ENCODE measurements around the gene APBB1IP. TPM values are rescaled to one million over a fixed set of nuclear protein-coding genes. Genes with fewer than 3 reads are reported as not detected.

The APBB1IP gene
- total RNA-seq, 2 experiments from 2014 or later = 44.5 to 45.6 TPM

- peaks cover 2% of the 10 kb centered on the region for H3K4me1 ChIP-seq (ENCODE audit: insufficient read depth, low read length)
- ChIA-PET CTCF (interaction anchor here (0.6 to 1.4 kb wide), 3 partner anchors 14 to 199 kb away, joined by 3 to 8 read pairs (median 3); no protein-coding TSS in a partner anchor), POLR2A (no interaction called here)
- peak overlapping the region; percentile 24 for H3K27ac Mint-ChIP-seq
- no peak overlapping the region for H3K4me3 Mint-ChIP-seq
- H3K9me3 Mint-ChIP-seq = no peaks in the 10 kb centered on the region
- H3K4me3 ChIP-seq (ENCODE audit: low read length) = no peak overlapping the region
- H3K27me3 ChIP-seq (ENCODE audit: control insufficient read depth in 1 of 2, insufficient read depth in 2 of 2, low read length in 2 of 2) = no peaks in the 10 kb centered on the region
- peaks cover 81% of the 10 kb centered on the region for H3K36me3 ChIP-seq (ENCODE audit: insufficient read depth, low read length)
- intact Hi-C loops (cut with DNase I, micrococcal nuclease) = no loop called here
- H3K4me1 Mint-ChIP-seq (ENCODE audit: low read depth) = peaks cover 6% of the 10 kb centered on the region
- DNase-seq (peak in 3 of 14 experiments; percentile 19 to 34 (median 27)), ATAC-seq (ENCODE audit: poor library complexity) (no peak)
- H3K27me3 Mint-ChIP-seq = no peaks in the 10 kb centered on the region
- TF ChIP-seq CTCF (IDR thresholded peaks at IDR 0.05) = peak; percentile 20
- no peaks in the 10 kb centered on the region for H3K9me3 ChIP-seq (ENCODE audit: control insufficient read depth in 1 of 2, insufficient read depth in 1 of 2, low read length in 2 of 2)
- no peak overlapping the region for H3K27ac ChIP-seq (ENCODE audit: low read depth in 1 of 2, low read length in 2 of 2)
- H3K36me3 Mint-ChIP-seq (ENCODE audit: low read depth) = peaks cover 77% of the 10 kb centered on the region
Measured at GRCh38 chr10:26534384-26534783, 96.2 kb downstream of the APBB1IP start.

- CTCF ChIA-PET = no interaction called here
- POLR2A ChIA-PET = no interaction called here
- Mint-ChIP-seq H3K4me3 (no peak overlapping the region), H3K27me3 (no peaks in the 10 kb centered on the region), H3K9me3 (no peaks in the 10 kb centered on the region), H3K36me3 (ENCODE audit: low read depth) (peaks cover 94% of the 10 kb centered on the region), H3K4me1 (ENCODE audit: low read depth) (peaks cover 8% of the 10 kb centered on the region), H3K27ac (peak overlapping the region; percentile 77)
- no peak for TF ChIP-seq CTCF (IDR thresholded peaks at IDR 0.05)
- no peak for ATAC-seq (ENCODE audit: poor library complexity)
- H3K27me3 ChIP-seq (ENCODE audit: control insufficient read depth in 1 of 2, insufficient read depth in 2 of 2, low read length in 2 of 2) = no peaks in the 10 kb centered on the region
- H3K9me3 ChIP-seq (ENCODE audit: control insufficient read depth in 1 of 2, insufficient read depth in 1 of 2, low read length in 2 of 2) = no peaks in the 10 kb centered on the region
- peaks cover 81% of the 10 kb centered on the region for H3K36me3 ChIP-seq (ENCODE audit: insufficient read depth, low read length)
- intact Hi-C loops (cut with DNase I, micrococcal nuclease) = loop anchor here in 1 of 2 experiments (5.0 kb wide), 1 partner anchor 93 kb away; no protein-coding TSS in a partner anchor
- no peak overlapping the region for H3K4me3 ChIP-seq (ENCODE audit: low read length)
- no peak overlapping the region for H3K27ac ChIP-seq (ENCODE audit: low read depth in 1 of 2, low read length in 2 of 2)
- H3K4me1 ChIP-seq (ENCODE audit: insufficient read depth, low read length) = peaks cover 14% of the 10 kb centered on the region
- peak in 3 of 14 experiments; percentile 16 to 26 (median 22) for DNase-seq
Measured at GRCh38 chr10:26540601-26541000, 102.5 kb downstream of the APBB1IP start.

GRCh38 chr10:26543567-26544306, 105.6 kb downstream of the APBB1IP start:
- TF ChIP-seq CTCF (IDR thresholded peaks at IDR 0.05) = no peak
- Mint-ChIP-seq H3K9me3 (peaks cover 2% of the 10 kb centered on the region), H3K4me1 (ENCODE audit: low read depth) (peaks cover 8% of the 10 kb centered on the region), H3K36me3 (ENCODE audit: low read depth) (peaks cover 97% of the 10 kb centered on the region), H3K4me3 (no peak overlapping the region), H3K27me3 (no peaks in the 10 kb centered on the region), H3K27ac (peak overlapping the region; percentile 87)
- H3K4me3 ChIP-seq (ENCODE audit: low read length) = no peak overlapping the region
- POLR2A ChIA-PET = no interaction called here
- peaks cover 12% of the 10 kb centered on the region for H3K4me1 ChIP-seq (ENCODE audit: insufficient read depth, low read length)
- peaks cover 82% of the 10 kb centered on the region for H3K36me3 ChIP-seq (ENCODE audit: insufficient read depth, low read length)
- no peak for DNase-seq
- intact Hi-C loops (cut with DNase I, micrococcal nuclease) = loop anchor here in 1 of 2 experiments (5.0 kb wide), 1 partner anchor 96 kb away; no protein-coding TSS in a partner anchor
- H3K9me3 ChIP-seq (ENCODE audit: control insufficient read depth in 1 of 2, insufficient read depth in 1 of 2, low read length in 2 of 2) = peaks cover 0 to 4% of the 10 kb centered on the region in 2 experiments
- no peaks in the 10 kb centered on the region for H3K27me3 ChIP-seq (ENCODE audit: control insufficient read depth in 1 of 2, insufficient read depth in 2 of 2, low read length in 2 of 2)
- no peak for ATAC-seq (ENCODE audit: poor library complexity)
- CTCF ChIA-PET = no interaction called here
- peak overlapping the region in 1 of 2 donors; percentile 31 for H3K27ac ChIP-seq (ENCODE audit: low read depth in 1 of 2, low read length in 2 of 2)

Data from CD4-positive, alpha-beta T cell (primary cell).